ENCODE results near the gene FXYD7. TPM values are rescaled to one million over a fixed set of nuclear protein-coding genes. Genes with fewer than 3 reads are reported as not detected.

Gene FXYD7
- total RNA-seq, 2 donors from 2014 or later, result 1.1 TPM; not detected in 1

GRCh38 chr19:35202722-35203688 is 60.0 kb downstream of the FXYD7 start:
- Histone ChIP-seq H3K4me1 (ENCODE audit: control insufficient read depth, insufficient read depth, low read length) (no peaks in the 10 kb centered on the region), H3K27ac (ENCODE audit: low read depth, low read length) (peak overlapping the region; percentile 30), H3K9ac (ENCODE audit: extremely low read depth, low read length, poor library complexity, severe bottlenecking) (no peak overlapping the region), H3K36me3 (ENCODE audit: control insufficient read depth, insufficient read depth, low read length) (no peaks in the 10 kb centered on the region), H3K9me3 (ENCODE audit: control insufficient read depth, low read length) (no peaks in the 10 kb centered on the region), H3K4me3 (ENCODE audit: low read length) (no peak overlapping the region), H3K27me3 (ENCODE audit: control insufficient read depth, insufficient read depth, low read length, poor library complexity, severe bottlenecking) (no peaks in the 10 kb centered on the region)
- no peak for TF ChIP-seq CTCF (conservative IDR thresholded peaks at IDR 0.05)
- H3K27ac Mint-ChIP-seq, result peak overlapping the region; percentile 91
- no peak overlapping the region for H3K4me3 Mint-ChIP-seq
- H3K36me3 Mint-ChIP-seq (ENCODE audit: low read depth), result no peaks in the 10 kb centered on the region
- DNase-seq, result peak; percentile 78
- peaks cover 2% of the 10 kb centered on the region for H3K27me3 Mint-ChIP-seq (ENCODE audit: insufficient read depth)
- no peaks in the 10 kb centered on the region for H3K9me3 Mint-ChIP-seq
- 67% methylated on average over 4 of the region's 4 CpGs for WGBS, 2 experiments (ENCODE audit: insufficient coverage in 1 of 2, insufficient read length in 1 of 2)
- H3K4me1 Mint-ChIP-seq, result peaks cover 13% of the 10 kb centered on the region

Other genes starting within 250 kb of the FXYD7 start
- gene ZNF30, start 216.4 kb upstream of the FXYD7 start, total RNA-seq, result 1 to 10 TPM; 4.6 to 6.8 TPM
- 10 to 100 TPM; 30.2 to 32.1 TPM for gene ZNF792, start 179.0 kb upstream of the FXYD7 start, total RNA-seq
- gene GRAMD1A, start 142.9 kb upstream of the FXYD7 start, total RNA-seq, result 100 to 1,000 TPM; 115 to 137 TPM
- gene SCN1B, start 112.8 kb upstream of the FXYD7 start, total RNA-seq, result 1 to 10 TPM; 1.4 to 1.5 TPM
- gene HPN, start 101.5 kb upstream of the FXYD7 start, total RNA-seq, result 10 to 100 TPM; 29.0 to 49.6 TPM
- gene FXYD3, start 27.4 kb upstream of the FXYD7 start, total RNA-seq, result not detected
- under 1 TPM; 0.27 to 0.37 TPM for gene LGI4, start 8.2 kb upstream of the FXYD7 start, total RNA-seq
- under 1 TPM in 1 of 2 donors, not detected in 1; 0.75 TPM for gene FXYD1, start 4.4 kb upstream of the FXYD7 start, total RNA-seq
- 10 to 100 TPM; 24.0 to 29.6 TPM for gene FXYD5, start 11.5 kb downstream of the FXYD7 start, total RNA-seq
- gene FAM187B, start 85.5 kb downstream of the FXYD7 start, total RNA-seq, result not detected
- gene LSR, start 105.7 kb downstream of the FXYD7 start, total RNA-seq, result 100 to 1,000 TPM; 112 to 170 TPM
- 100 to 1,000 TPM; 111 to 121 TPM for gene USF2, start 125.7 kb downstream of the FXYD7 start, total RNA-seq
- 1 to 10 TPM in 1 of 2 donors, under 1 TPM in 1; 0.35 to 1.3 TPM for gene HAMP, start 139.3 kb downstream of the FXYD7 start, total RNA-seq
- gene MAG, start 148.9 kb downstream of the FXYD7 start, total RNA-seq, result not detected
- not detected for gene CD22, start 185.9 kb downstream of the FXYD7 start, total RNA-seq
- not detected for gene FFAR1, start 204.6 kb downstream of the FXYD7 start, total RNA-seq
- not detected for gene FFAR3, start 215.2 kb downstream of the FXYD7 start, total RNA-seq
- gene GPR42, start 227.8 kb downstream of the FXYD7 start, total RNA-seq, result not detected

All from endodermal cell (in vitro differentiated cells).